ENCODE data around the gene HPN. TPM values are rescaled to one million over a fixed set of nuclear protein-coding genes. Genes with fewer than 3 reads are reported as not detected.
"Not testable (repeated sequence)": the region's sequence is repeated elsewhere in the genome, so short reads cannot be mapped to it uniquely, and the experiment has no call there.

The HPN gene
- total and polyA plus RNA-seq, 10 donors = 0.86 to 4.3 (median 2.2) TPM

GRCh38 chr19:35027851-35028599 is 13.5 kb upstream of the HPN start:
- TF ChIP-seq POLR2AphosphoS5 (IDR thresholded peaks at IDR 0.05) (peak; percentile 4 to 67 (median 44)), POLR2A (IDR thresholded peaks at IDR 0.05) (no peak)
- Histone ChIP-seq H3K36me3 (peaks cover 4 to 55% (median 50%) of the 10 kb centered on the region in 6 donors), H3K27ac (no peak overlapping the region), H3K27me3 (replicated peaks in 1 of 7) (peaks cover 0 to 38% (median 7%) of the 10 kb centered on the region in 7 donors), H3K4me3 (no peak overlapping the region), H3K9me3 (no peaks in the 10 kb centered on the region), H3K4me1 (peaks cover 0 to 57% (median 26%) of the 10 kb centered on the region in 6 donors)
- WGBS, 5 donors = 76 to 89% (median 83%) methylated on average over 5 to 7 of the region's 7 CpGs
- DNase-seq = no peak
- intact Hi-C loops (cut with DNase I; ENCODE audit: low total_unique reads) = no loop called here

- Histone ChIP-seq H3K27me3 (replicated peaks in 1 of 7) (peaks cover 0 to 38% (median 7%) of the 10 kb centered on the region in 7 donors), H3K4me1 (peaks cover 0 to 52% (median 21%) of the 10 kb centered on the region in 6 donors), H3K36me3 (peaks cover 2 to 55% (median 45%) of the 10 kb centered on the region in 6 donors)
- intact Hi-C loops (cut with DNase I; ENCODE audit: low total_unique reads); H3K9me3 ChIP-seq; DNase-seq; H3K4me3 ChIP-seq; H3K27ac ChIP-seq: not testable (repeated sequence)
- 91 to 95% (median 94%) methylated on average over 3 of the region's 3 CpGs for WGBS, 5 donors
These were observed 13.0 kb upstream of the HPN start for GRCh38 chr19:35028600-35028885.

- intact Hi-C loops (cut with DNase I; ENCODE audit: low total_unique reads); DNase-seq; H3K4me3 ChIP-seq; H3K9me3 ChIP-seq; H3K27ac ChIP-seq: not testable (repeated sequence)
- WGBS, 5 donors = 74 to 82% (median 82%) methylated on average over 11 of the region's 11 CpGs
- peaks cover 0 to 55% (median 38%) of the 10 kb centered on the region in 6 donors for H3K36me3 ChIP-seq
- H3K4me1 ChIP-seq = peaks cover 0 to 44% (median 17%) of the 10 kb centered on the region in 6 donors
- peaks cover 0 to 38% (median 7%) of the 10 kb centered on the region in 7 donors for H3K27me3 ChIP-seq (replicated peaks in 1 of 7)
These were observed 12.2 kb upstream of the HPN start for GRCh38 chr19:35029275-35029736.

GRCh38 chr19:35029737-35030256 is 11.7 kb upstream of the HPN start:
- intact Hi-C loops (cut with DNase I; ENCODE audit: low total_unique reads) = no loop called here
- no peak for DNase-seq

More at GRCh38 chr19:35029737-35030256, 11.7 kb upstream of the HPN start:
- Histone ChIP-seq H3K4me3 (peak overlapping the region in 7 of 8 donors; percentile 8 to 76 (median 40)), H3K27ac (peak overlapping the region in 2 of 8 donors; percentile 14 to 26), H3K27me3 (replicated peaks in 1 of 7) (peaks cover 0 to 38% (median 7%) of the 10 kb centered on the region in 7 donors), H3K9me3 (no peaks in the 10 kb centered on the region), H3K4me1 (peaks cover 0 to 39% (median 17%) of the 10 kb centered on the region in 6 donors), H3K36me3 (peaks cover 0 to 53% (median 33%) of the 10 kb centered on the region in 6 donors)
- TF ChIP-seq CTCF (IDR thresholded peaks at IDR 0.05 in 8 of 11, conservative IDR thresholded peaks at IDR 0.05 in 3 of 11) (no peak), POLR2AphosphoS5 (IDR thresholded peaks at IDR 0.05) (peak in 1 of 3 donors; percentile 16)
- 16 to 41% (median 20%) methylated on average over 6 to 11 of the region's 11 CpGs for WGBS, 5 donors
